Endothelial cell of umbilical vein (primary cell): ENCODE results near the gene PASK. TPM values are rescaled to one million over a fixed set of nuclear protein-coding genes. Genes with fewer than 3 reads are reported as not detected.

Source experiments
- BruUV-seq: library from RNA; stranded (reverse); fragments of 400-500 nt; replicated peaks from 2 replicates; lab custom pipeline; 2021; lab: Mats Ljungman, UMichigan
- CTCF ChIA-PET: fragments of 300-600, 350-600 bp; sonication (Branson Sonifier 250); formaldehyde crosslinking; loops from one replicate; lab custom pipeline; 2021; ENCODE audit warnings: antibody characterized with exemption, inconsistent platforms; lab: Charles Lee
- POLR2A ChIA-PET: fragments of 300-600, 350-600 bp; sonication (Branson Sonifier 250); formaldehyde crosslinking; loops from one replicate; lab custom pipeline; 2021; ENCODE audit warnings: antibody characterized with exemption, inconsistent platforms; lab: Charles Lee
- DNase-seq: peaks from one replicate; pipeline ENCODE4 v3.0.0-alpha.2; 2011; ENCODE audit warnings: low read depth, low spot score
- FAIRE-seq: peaks from 2 replicates; lab custom pipeline; 2011; peaks lifted over from hg19 to GRCh38; lab: Jason Lieb, UNC
- H2AFZ ChIP-seq: 2 replicates; pipeline ENCODE4 v1.6.0; 2012; ENCODE audit warnings: low read depth, low read length, control low read depth, inconsistent platforms
- H3K27ac ChIP-seq: 2 replicates; pipeline ENCODE4 v1.5.1; 2011; ENCODE audit warnings: low read depth, mild to moderate bottlenecking, control low read depth, low read length, moderate library complexity; ENCODE audit not compliant: insufficient read depth
- H3K27me3 ChIP-seq, 2 experiments: 2 replicates each; pipeline versions ENCODE4 v1.6.0 to v1.6.1; 2011; ENCODE audit warnings: low read length in 2 of 2, mixed read lengths in 1 of 2; ENCODE audit not compliant: control insufficient read depth in 2 of 2, insufficient read depth in 2 of 2
- H3K36me3 ChIP-seq, 2 experiments: 2 replicates in 1 of 2; 3 replicates in 1 of 2; pipeline ENCODE4 v1.5.1; 2011; ENCODE audit warnings: low read length in 2 of 2, mild to moderate bottlenecking in 1 of 2, moderate library complexity in 1 of 2; ENCODE audit not compliant: control insufficient read depth in 2 of 2, insufficient read depth in 2 of 2; ENCODE audit errors: extremely low read depth in 1 of 2
- H3K4me1 ChIP-seq: 3 replicates; pipeline ENCODE4 v1.5.1; 2011; ENCODE audit warnings: mild to moderate bottlenecking, low read length; ENCODE audit not compliant: control insufficient read depth, insufficient read depth; ENCODE audit errors: extremely low read depth
- H3K4me2 ChIP-seq: 2 replicates; pipeline ENCODE4 v1.6.1; 2011; ENCODE audit warnings: low read length, control low read depth, mixed read lengths; ENCODE audit not compliant: insufficient read depth
- H3K4me3 ChIP-seq, 3 experiments: fragments of 200-600 bp in 1 of 3; sonication (generic), shearing (Covaris generic) in 1 of 3; replicated peaks in 1 of 3; 2 replicates each; pipeline ENCODE4 v1.5.1; 2011 to 2016; ENCODE audit warnings: control low read depth in 3 of 3, low read length in 3 of 3, mild to moderate bottlenecking in 2 of 3, inconsistent platforms in 1 of 3, low read depth in 1 of 3, moderate library complexity in 1 of 3; ENCODE audit not compliant: insufficient read depth in 1 of 3
- H3K79me2 ChIP-seq: 2 replicates; pipeline ENCODE4 v1.6.0; 2012; ENCODE audit warnings: low read length, inconsistent platforms; ENCODE audit not compliant: control insufficient read depth, insufficient read depth
- H3K9ac ChIP-seq: replicated peaks from 2 replicates; pipeline ENCODE3; 2011; ENCODE audit warnings: low read length, control low read depth; ENCODE audit not compliant: insufficient read depth; ENCODE audit errors: extremely low read depth
- H3K9me1 ChIP-seq: replicated peaks from 3 replicates; pipeline ENCODE4 v1.6.0; 2011; ENCODE audit warnings: mild to moderate bottlenecking, low read length; ENCODE audit not compliant: control insufficient read depth, insufficient read depth; ENCODE audit errors: extremely low read depth
- H3K9me3 ChIP-seq: replicated peaks from 2 replicates; pipeline ENCODE4 v1.5.1; 2012; ENCODE audit warnings: low read length, inconsistent platforms; ENCODE audit not compliant: control insufficient read depth, insufficient read depth
- H4K20me1 ChIP-seq: replicated peaks from 2 replicates; pipeline ENCODE3; 2011; ENCODE audit warnings: mild to moderate bottlenecking, low read length; ENCODE audit not compliant: control insufficient read depth, insufficient read depth; ENCODE audit errors: extremely low read depth
- CTCF ChIP-seq, 2 donors: IDR thresholded peaks; 1 replicate in 1 of 2; 2 replicates in 1 of 2; pipeline ENCODE4 v1.5.1; 2011; ENCODE audit warnings: low read length in 2 of 2, mild to moderate bottlenecking in 2 of 2, moderate library complexity in 2 of 2, control low read depth in 1 of 2, inconsistent platforms in 1 of 2, low read depth in 1 of 2; ENCODE audit not compliant: insufficient read depth in 1 of 2; ENCODE audit errors: extremely low read depth in 1 of 2
- GATA2 ChIP-seq: IDR thresholded peaks from 2 replicates; pipeline ENCODE4 v1.7.0; 2011; ENCODE audit warnings: low read depth, mild to moderate bottlenecking, moderate library complexity, mixed read lengths, low read length; ENCODE audit not compliant: insufficient read length, insufficient read depth
- dilution Hi-C: fragments of 300-500 bp; cut with MboI; formaldehyde crosslinking; loops from one replicate; pipeline ENCODE4 v1.15.0; 2019; ENCODE audit warnings: low sequenced_read_pairs; ENCODE audit not compliant: extremely low pct_ligation_motif_present
- intact Hi-C: fragments of 100-400 bp; cut with micrococcal nuclease; formaldehyde crosslinking; loops from one replicate; pipeline ENCODE4 v1.10.0; 2022
- polyA plus RNA-seq, 4 experiments: library from polyadenylated mRNA; depleted of rRNA in 3 of 4; stranded (reverse) in 3 of 4; unstranded in 1 of 4; fragments of >200 nt; gene quantifications; 2 replicates each; pipeline versions ENCODE4 v1.2.1 to v1.2.3, GENCODE V29; 2011 to 2012; ENCODE audit warnings: missing spikeins in 1 of 4
- total RNA-seq: library from RNA; stranded (reverse); gene quantifications from 2 replicates; pipeline ENCODE4 v1.2.3, GENCODE V29; 2021

PASK gene
- total and polyA plus RNA-seq, 2 donors (not counting 3 experiments of a cell fraction or from before 2014, with no cell fraction given) = 5.7 to 17.3 TPM

DNA sequence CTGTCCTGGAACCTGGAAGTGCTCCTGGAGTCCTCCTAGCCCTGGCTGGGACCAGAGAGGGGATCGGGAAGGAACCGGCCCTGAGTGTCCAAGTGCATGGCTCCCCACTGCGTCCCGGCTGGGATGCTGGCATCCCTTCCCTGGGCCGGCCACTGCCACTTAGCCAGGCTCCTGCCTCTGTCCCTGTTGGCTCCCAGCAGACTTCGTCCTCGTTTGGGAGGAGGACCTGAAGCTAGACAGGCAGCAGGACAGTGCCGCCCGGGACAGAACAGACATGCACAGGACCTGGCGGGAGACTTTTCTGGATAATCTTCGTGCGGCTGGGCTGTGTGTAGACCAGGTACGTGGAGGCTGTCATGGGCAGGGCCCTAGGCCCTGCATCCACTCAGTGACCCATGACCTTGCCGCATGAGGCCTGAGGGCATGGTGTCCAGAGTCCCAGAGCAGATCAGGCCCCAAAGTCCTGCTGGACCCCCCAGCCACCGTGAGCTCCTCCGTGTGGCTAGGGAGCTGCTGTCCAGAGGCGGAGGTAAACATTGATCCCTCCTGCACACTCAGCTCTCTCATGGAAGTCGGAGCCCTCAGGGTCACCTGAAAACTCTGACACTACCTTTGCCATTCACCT is 46.3 kb upstream of the PASK start:
- H2AFZ ChIP-seq = no peak overlapping the region
- H4K20me1 ChIP-seq = no peaks in the 10 kb centered on the region
- no TSS peak for BruUV-seq
- no peak for TF ChIP-seq GATA2
- intact Hi-C loops = no loop called here
- dilution Hi-C loops = no loop called here
- CTCF ChIA-PET = interaction anchor here (1.1 kb wide), 1 partner anchor 12 kb away, joined by 3 read pairs; no protein-coding TSS in a partner anchor
- no peaks in the 10 kb centered on the region for H3K4me1 ChIP-seq
- POLR2A ChIA-PET = no interaction called here
- no peaks in the 10 kb centered on the region for H3K9me3 ChIP-seq
- no peaks in the 10 kb centered on the region for H3K79me2 ChIP-seq
- H3K4me3 ChIP-seq = no peak overlapping the region
- no peaks in the 10 kb centered on the region for H3K9me1 ChIP-seq
- no peaks in the 10 kb centered on the region for H3K27me3 ChIP-seq
- H3K9ac ChIP-seq = no peak overlapping the region
- H3K27ac ChIP-seq = no peak overlapping the region
- FAIRE-seq = no peak
- no peaks in the 10 kb centered on the region for H3K36me3 ChIP-seq
- DNase-seq = no peak
- no peak overlapping the region for H3K4me2 ChIP-seq

DNA sequence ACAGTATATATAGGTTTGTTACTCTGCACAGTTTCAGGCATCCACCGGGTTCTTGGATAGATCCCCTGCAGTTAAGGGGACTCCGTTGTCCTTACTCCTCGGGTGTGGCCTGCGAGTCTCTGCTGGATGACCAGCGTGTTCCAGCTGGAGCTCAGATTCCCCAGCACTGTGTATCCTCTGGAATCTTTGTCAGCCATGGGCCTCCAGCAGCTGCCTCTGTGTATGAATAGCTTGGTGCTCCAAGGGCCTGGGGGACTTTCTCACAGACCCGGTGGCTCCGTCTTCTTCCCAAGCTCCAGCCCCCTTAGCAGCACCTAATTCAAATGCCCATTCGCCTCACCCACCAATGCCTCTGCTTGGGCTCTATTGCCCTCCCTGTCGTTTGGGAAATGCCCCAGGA is 45.5 kb upstream of the PASK start:
- no peak overlapping the region for H2AFZ ChIP-seq
- H3K9ac ChIP-seq = no peak overlapping the region
- TF ChIP-seq CTCF (IDR thresholded peaks at IDR 0.05; ENCODE audit: extremely low read depth in 1 of 2, insufficient read depth in 1 of 2, low read depth in 1 of 2, low read length in 2 of 2) = no peak
- no peak for DNase-seq
- no peaks in the 10 kb centered on the region for H3K9me3 ChIP-seq
- BruUV-seq = no TSS peak
- H3K79me2 ChIP-seq = no peaks in the 10 kb centered on the region
- no peaks in the 10 kb centered on the region for H3K27me3 ChIP-seq
- CTCF ChIA-PET = no interaction called here
- H3K36me3 ChIP-seq = no peaks in the 10 kb centered on the region
- H3K27ac ChIP-seq = no peak overlapping the region
- FAIRE-seq = no peak
- H3K4me3 ChIP-seq = no peak overlapping the region
- dilution Hi-C loops = no loop called here
- H3K4me1 ChIP-seq = no peaks in the 10 kb centered on the region
- H3K4me2 ChIP-seq = no peak overlapping the region
- POLR2A ChIA-PET = no interaction called here
- intact Hi-C loops = no loop called here
- no peaks in the 10 kb centered on the region for H3K9me1 ChIP-seq
- no peaks in the 10 kb centered on the region for H4K20me1 ChIP-seq
